Body of pancreas (tissue), 4 donors: ENCODE data around the gene OTUD3.

Experiments used
- POLR2A ChIP-seq, 3 donors: fragments of 450-650 bp; IDR thresholded peaks; one replicate each; pipeline ENCODE4 v1.6.1; 2016; ENCODE audit warnings: antibody characterized with exemption in 3 of 3, mild to moderate bottlenecking in 2 of 3
- TF ChIP-seq, protein P1 (sequence below), 7 experiments: fragments of 450-650 bp in 4 of 7; fragments of 200-600 bp in 3 of 7; sonication (generic) in 3 of 7; IDR thresholded peaks; one replicate each; pipeline ENCODE4 v1.5.1; 2016 to 2019; ENCODE audit warnings: antibody characterized with exemption in 7 of 7

GRCh38 chr1:19889656-19890055 lies 7.5 kb downstream of the OTUD3 start:
- TF ChIP-seq, protein P1, sequence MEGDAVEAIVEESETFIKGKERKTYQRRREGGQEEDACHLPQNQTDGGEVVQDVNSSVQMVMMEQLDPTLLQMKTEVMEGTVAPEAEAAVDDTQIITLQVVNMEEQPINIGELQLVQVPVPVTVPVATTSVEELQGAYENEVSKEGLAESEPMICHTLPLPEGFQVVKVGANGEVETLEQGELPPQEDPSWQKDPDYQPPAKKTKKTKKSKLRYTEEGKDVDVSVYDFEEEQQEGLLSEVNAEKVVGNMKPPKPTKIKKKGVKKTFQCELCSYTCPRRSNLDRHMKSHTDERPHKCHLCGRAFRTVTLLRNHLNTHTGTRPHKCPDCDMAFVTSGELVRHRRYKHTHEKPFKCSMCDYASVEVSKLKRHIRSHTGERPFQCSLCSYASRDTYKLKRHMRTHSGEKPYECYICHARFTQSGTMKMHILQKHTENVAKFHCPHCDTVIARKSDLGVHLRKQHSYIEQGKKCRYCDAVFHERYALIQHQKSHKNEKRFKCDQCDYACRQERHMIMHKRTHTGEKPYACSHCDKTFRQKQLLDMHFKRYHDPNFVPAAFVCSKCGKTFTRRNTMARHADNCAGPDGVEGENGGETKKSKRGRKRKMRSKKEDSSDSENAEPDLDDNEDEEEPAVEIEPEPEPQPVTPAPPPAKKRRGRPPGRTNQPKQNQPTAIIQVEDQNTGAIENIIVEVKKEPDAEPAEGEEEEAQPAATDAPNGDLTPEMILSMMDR (IDR thresholded peaks at IDR 0.05), result no peak
- TF ChIP-seq POLR2A (IDR thresholded peaks at IDR 0.05), result no peak
